ENCODE data around the gene MTMR1. TPM values are rescaled to one million over a fixed set of nuclear protein-coding genes. Genes with fewer than 3 reads are reported as not detected.

The MTMR1 gene
- total RNA-seq, 1 donor from 2014 or later: 152 TPM

GRCh38 chrX:150753357-150753756 lies 60.2 kb downstream of the MTMR1 start:
- H3K4me1 ChIP-seq: no peaks in the 10 kb centered on the region
- intact Hi-C loops (cut with DNase I): no loop called here
- H3K27me3 ChIP-seq: no peaks in the 10 kb centered on the region
- TF ChIP-seq CTCF (IDR thresholded peaks at IDR 0.05): no peak
- DNase-seq (ENCODE audit: low spot score in 2 of 2): no peak
- H3K4me3 ChIP-seq: no peak overlapping the region
- no peaks in the 10 kb centered on the region for H3K9me3 ChIP-seq
- no peak overlapping the region for H3K27ac ChIP-seq
- peaks cover 2 to 16% of the 10 kb centered on the region in 2 donors for H3K36me3 ChIP-seq

GRCh38 chrX:150753968-150754367 lies 60.8 kb downstream of the MTMR1 start:
- Histone ChIP-seq H3K9me3 (no peaks in the 10 kb centered on the region), H3K4me3 (no peak overlapping the region), H3K4me1 (no peaks in the 10 kb centered on the region), H3K27ac (no peak overlapping the region), H3K36me3 (peaks cover 2 to 16% of the 10 kb centered on the region in 2 donors), H3K27me3 (no peaks in the 10 kb centered on the region)
- no peak for DNase-seq (ENCODE audit: low spot score in 2 of 2)
- no peak for TF ChIP-seq CTCF (IDR thresholded peaks at IDR 0.05)
- intact Hi-C loops (cut with DNase I): no loop called here

GRCh38 chrX:150757371-150757770 lies 64.2 kb downstream of the MTMR1 start:
- Histone ChIP-seq H3K9me3 (no peaks in the 10 kb centered on the region), H3K27ac (no peak overlapping the region), H3K36me3 (peaks cover 0 to 3% of the 10 kb centered on the region in 2 donors), H3K27me3 (no peaks in the 10 kb centered on the region), H3K4me1 (no peaks in the 10 kb centered on the region), H3K4me3 (no peak overlapping the region)
- intact Hi-C loops (cut with DNase I): no loop called here
- no peak for DNase-seq (ENCODE audit: low spot score in 2 of 2)
- TF ChIP-seq CTCF (IDR thresholded peaks at IDR 0.05): no peak

- intact Hi-C loops (cut with DNase I): no loop called here
- no peak overlapping the region for H3K27ac ChIP-seq
- no peak for TF ChIP-seq CTCF (IDR thresholded peaks at IDR 0.05)
- DNase-seq (ENCODE audit: low spot score in 2 of 2): no peak
- no peaks in the 10 kb centered on the region for H3K27me3 ChIP-seq
- H3K4me1 ChIP-seq: no peaks in the 10 kb centered on the region
- no peak overlapping the region for H3K4me3 ChIP-seq
- peaks cover 0 to 3% of the 10 kb centered on the region in 2 donors for H3K36me3 ChIP-seq
- no peaks in the 10 kb centered on the region for H3K9me3 ChIP-seq
Measured at GRCh38 chrX:150759568-150760416, 66.6 kb downstream of the MTMR1 start.

- H3K36me3 ChIP-seq: peaks cover 0 to under 1% of the 10 kb centered on the region in 2 donors
- intact Hi-C loops (cut with DNase I): no loop called here
- TF ChIP-seq CTCF (IDR thresholded peaks at IDR 0.05): no peak
- no peaks in the 10 kb centered on the region for H3K27me3 ChIP-seq
- DNase-seq (ENCODE audit: low spot score in 2 of 2): no peak
- no peaks in the 10 kb centered on the region for H3K9me3 ChIP-seq
- no peak overlapping the region for H3K27ac ChIP-seq
- no peaks in the 10 kb centered on the region for H3K4me1 ChIP-seq
- H3K4me3 ChIP-seq: no peak overlapping the region
Measured at GRCh38 chrX:150761176-150761818, 68.1 kb downstream of the MTMR1 start.
